Measurements from ENCODE around the gene ZNF577.
"Not testable (repeated sequence)": the region's sequence is repeated elsewhere in the genome, so short reads cannot be mapped to it uniquely, and the experiment has no call there.

ZNF577 gene

GRCh38 chr19:51887522-51888498, at the start of gene ZNF577:
Gene ZNF577 (minus strand): TSS chr19:51887951. CDS start chr19:51880382, 7,569 bp downstream.
- Histone ChIP-seq H3K27ac (ENCODE audit: low read depth, low read length) (no peak within 1 kb of the TSS), H3K27me3 (ENCODE audit: insufficient read depth, low read length) (no peaks in the 10 kb centered on the region), H3K4me1 (ENCODE audit: control insufficient read depth, insufficient read depth, low read length, unreplicated experiment) (peaks cover 5% of the 10 kb centered on the region), H3K4me3 (ENCODE audit: low read depth, low read length) (peak within 1 kb of the TSS; percentile 83), H3K79me2 (ENCODE audit: control insufficient read depth, insufficient read depth, low read length, unreplicated experiment) (no peaks in the 10 kb centered on the region), H2AFZ (ENCODE audit: low read length, unreplicated experiment) (peak within 1 kb of the TSS; percentile 99), H3K36me3 (ENCODE audit: insufficient read depth, low read length) (peaks cover 37% of the 10 kb centered on the region)

GRCh38 chr19:51931921-51932320, 44.2 kb upstream of the ZNF577 start:
- H3K79me2 ChIP-seq (ENCODE audit: control insufficient read depth, insufficient read depth, low read length, unreplicated experiment) = peaks cover 8% of the 10 kb centered on the region
- no peak overlapping the region for H3K4me3 ChIP-seq (ENCODE audit: low read depth, low read length)
- no peak overlapping the region for H2AFZ ChIP-seq (ENCODE audit: low read length, unreplicated experiment)
- no peaks in the 10 kb centered on the region for H3K27me3 ChIP-seq (ENCODE audit: insufficient read depth, low read length)
- H3K27ac ChIP-seq (ENCODE audit: low read depth, low read length) = no peak overlapping the region
- no peaks in the 10 kb centered on the region for H3K4me1 ChIP-seq (ENCODE audit: control insufficient read depth, insufficient read depth, low read length, unreplicated experiment)
- peaks cover 32% of the 10 kb centered on the region for H3K36me3 ChIP-seq (ENCODE audit: insufficient read depth, low read length)

- Histone ChIP-seq H3K27ac (ENCODE audit: low read depth, low read length) (no peak overlapping the region), H3K4me3 (ENCODE audit: low read depth, low read length) (peak overlapping the region; percentile 97), H3K4me1 (ENCODE audit: control insufficient read depth, insufficient read depth, low read length, unreplicated experiment) (no peaks in the 10 kb centered on the region), H3K79me2 (ENCODE audit: control insufficient read depth, insufficient read depth, low read length, unreplicated experiment) (peaks cover 8% of the 10 kb centered on the region), H3K27me3 (ENCODE audit: insufficient read depth, low read length) (no peaks in the 10 kb centered on the region), H2AFZ (ENCODE audit: low read length, unreplicated experiment) (peak overlapping the region; percentile 61), H3K36me3 (ENCODE audit: insufficient read depth, low read length) (peaks cover 16% of the 10 kb centered on the region)
These were observed 40.1 kb upstream of the ZNF577 start for GRCh38 chr19:51927859-51928258.

GRCh38 chr19:51926784-51927741, 39.3 kb upstream of the ZNF577 start, which contains the start of gene ZNF613:
Gene ZNF613 (plus strand): TSS chr19:51927472. CDS start chr19:51936221, 8,749 bp downstream.
- H3K27me3 ChIP-seq (ENCODE audit: insufficient read depth, low read length) = no peaks in the 10 kb centered on the region
- peak within 1 kb of the TSS; percentile 61 for H2AFZ ChIP-seq (ENCODE audit: low read length, unreplicated experiment)
- H3K4me1 ChIP-seq (ENCODE audit: control insufficient read depth, insufficient read depth, low read length, unreplicated experiment) = no peaks in the 10 kb centered on the region
- H3K27ac ChIP-seq (ENCODE audit: low read depth, low read length) = peak within 1 kb of the TSS; percentile 47
- H3K36me3 ChIP-seq (ENCODE audit: insufficient read depth, low read length) = peaks cover 16% of the 10 kb centered on the region
- H3K79me2 ChIP-seq (ENCODE audit: control insufficient read depth, insufficient read depth, low read length, unreplicated experiment) = peaks cover 8% of the 10 kb centered on the region
- H3K4me3 ChIP-seq (ENCODE audit: low read depth, low read length) = peak within 1 kb of the TSS; percentile 97

- Histone ChIP-seq H3K79me2 (ENCODE audit: control insufficient read depth, insufficient read depth, low read length, unreplicated experiment) (peaks cover 8% of the 10 kb centered on the region), H2AFZ (ENCODE audit: low read length, unreplicated experiment) (peak overlapping the region; percentile 61), H3K27me3 (ENCODE audit: insufficient read depth, low read length) (no peaks in the 10 kb centered on the region), H3K27ac (ENCODE audit: low read depth, low read length) (no peak overlapping the region), H3K4me3 (ENCODE audit: low read depth, low read length) (peak overlapping the region; percentile 97), H3K36me3 (ENCODE audit: insufficient read depth, low read length) (peaks cover 11% of the 10 kb centered on the region), H3K4me1 (ENCODE audit: control insufficient read depth, insufficient read depth, low read length, unreplicated experiment) (no peaks in the 10 kb centered on the region)
These were observed 38.7 kb upstream of the ZNF577 start for GRCh38 chr19:51926426-51926783.

- no peak overlapping the region for H3K27ac ChIP-seq (ENCODE audit: low read depth, low read length)
- no peaks in the 10 kb centered on the region for H3K4me1 ChIP-seq (ENCODE audit: control insufficient read depth, insufficient read depth, low read length, unreplicated experiment)
- H3K36me3 ChIP-seq (ENCODE audit: insufficient read depth, low read length) = no peaks in the 10 kb centered on the region
- H3K4me3 ChIP-seq (ENCODE audit: low read depth, low read length) = no peak overlapping the region
- no peaks in the 10 kb centered on the region for H3K79me2 ChIP-seq (ENCODE audit: control insufficient read depth, insufficient read depth, low read length, unreplicated experiment)
- H3K27me3 ChIP-seq (ENCODE audit: insufficient read depth, low read length) = no peaks in the 10 kb centered on the region
- no peak overlapping the region for H2AFZ ChIP-seq (ENCODE audit: low read length, unreplicated experiment)
These were observed 34.2 kb upstream of the ZNF577 start for GRCh38 chr19:51921949-51922348.

GRCh38 chr19:51919606-51920005, 31.9 kb upstream of the ZNF577 start:
- no peaks in the 10 kb centered on the region for H3K4me1 ChIP-seq (ENCODE audit: control insufficient read depth, insufficient read depth, low read length, unreplicated experiment)
- H2AFZ ChIP-seq (ENCODE audit: low read length, unreplicated experiment) = no peak overlapping the region
- H3K27ac ChIP-seq (ENCODE audit: low read depth, low read length) = no peak overlapping the region
- no peaks in the 10 kb centered on the region for H3K79me2 ChIP-seq (ENCODE audit: control insufficient read depth, insufficient read depth, low read length, unreplicated experiment)
- H3K27me3 ChIP-seq (ENCODE audit: insufficient read depth, low read length) = no peaks in the 10 kb centered on the region
- no peak overlapping the region for H3K4me3 ChIP-seq (ENCODE audit: low read depth, low read length)
- H3K36me3 ChIP-seq (ENCODE audit: insufficient read depth, low read length) = no peaks in the 10 kb centered on the region

- Histone ChIP-seq H3K4me3 (ENCODE audit: low read depth, low read length) (no peak overlapping the region), H3K27ac (ENCODE audit: low read depth, low read length) (no peak overlapping the region), H3K4me1 (ENCODE audit: control insufficient read depth, insufficient read depth, low read length, unreplicated experiment) (no peaks in the 10 kb centered on the region), H3K36me3 (ENCODE audit: insufficient read depth, low read length) (no peaks in the 10 kb centered on the region), H3K79me2 (ENCODE audit: control insufficient read depth, insufficient read depth, low read length, unreplicated experiment) (no peaks in the 10 kb centered on the region), H2AFZ (ENCODE audit: low read length, unreplicated experiment) (no peak overlapping the region), H3K27me3 (ENCODE audit: insufficient read depth, low read length) (no peaks in the 10 kb centered on the region)
These were observed 28.4 kb upstream of the ZNF577 start for GRCh38 chr19:51916167-51916566.

GRCh38 chr19:51915324-51915867, 27.6 kb upstream of the ZNF577 start:
- Histone ChIP-seq H3K36me3 (ENCODE audit: insufficient read depth, low read length) (no peaks in the 10 kb centered on the region), H2AFZ (ENCODE audit: low read length, unreplicated experiment) (no peak overlapping the region), H3K79me2 (ENCODE audit: control insufficient read depth, insufficient read depth, low read length, unreplicated experiment) (no peaks in the 10 kb centered on the region), H3K27me3 (ENCODE audit: insufficient read depth, low read length) (no peaks in the 10 kb centered on the region), H3K4me1 (ENCODE audit: control insufficient read depth, insufficient read depth, low read length, unreplicated experiment) (no peaks in the 10 kb centered on the region), H3K27ac (ENCODE audit: low read depth, low read length) (no peak overlapping the region), H3K4me3 (ENCODE audit: low read depth, low read length) (no peak overlapping the region)

- not testable (repeated sequence) for H2AFZ ChIP-seq (ENCODE audit: low read length, unreplicated experiment); H3K36me3 ChIP-seq (ENCODE audit: insufficient read depth, low read length); H3K4me1 ChIP-seq (ENCODE audit: control insufficient read depth, insufficient read depth, low read length, unreplicated experiment); H3K27me3 ChIP-seq (ENCODE audit: insufficient read depth, low read length); H3K27ac ChIP-seq (ENCODE audit: low read depth, low read length); H3K4me3 ChIP-seq (ENCODE audit: low read depth, low read length)
- H3K79me2 ChIP-seq (ENCODE audit: control insufficient read depth, insufficient read depth, low read length, unreplicated experiment) = peaks cover 15% of the 10 kb centered on the region
These were observed 20.2 kb upstream of the ZNF577 start for GRCh38 chr19:51907981-51908380.

All from ACC112 (cell line).